Loucy (cell line): Measurements from ENCODE around the gene CNDP2.

ENCODE experiments used
- H2AFZ ChIP-seq: fragments of 200-600 bp; sonication (generic); 2 replicates; pipeline ENCODE4 v1.6.0; 2016; ENCODE audit warnings: antibody characterized with exemption, mild to moderate bottlenecking, low read length, moderate library complexity
- H3F3A ChIP-seq: fragments of 200-600 bp; 2 replicates; pipeline ENCODE4 v1.6.0; 2016; ENCODE audit warnings: antibody characterized with exemption, low read depth, mild to moderate bottlenecking
- H3K27me3 ChIP-seq: fragments of 200-600 bp; sonication (generic); 2 replicates; pipeline ENCODE4 v1.6.1; 2014; ENCODE audit warnings: low read length, mild to moderate bottlenecking; ENCODE audit not compliant: insufficient read depth, poor library complexity, severe bottlenecking
- H3K36me3 ChIP-seq: fragments of 200-600 bp; sonication (generic); 2 replicates; pipeline ENCODE4 v1.6.1; 2016; ENCODE audit warnings: low read length; ENCODE audit not compliant: insufficient read depth
- H3K4me1 ChIP-seq: fragments of 200-600 bp; sonication (generic); 2 replicates; pipeline ENCODE4 v1.5.1; 2014; ENCODE audit warnings: low read length, mild to moderate bottlenecking; ENCODE audit not compliant: insufficient read depth, poor library complexity, severe bottlenecking
- H3K4me2 ChIP-seq: fragments of 200-600 bp; sonication (generic); 2 replicates; pipeline ENCODE4 v1.6.0; 2014; ENCODE audit warnings: antibody characterized with exemption, low read length, low read depth, mild to moderate bottlenecking; ENCODE audit not compliant: poor library complexity, severe bottlenecking
- H3K4me3 ChIP-seq: fragments of 200-600 bp; sonication (generic); 2 replicates; pipeline ENCODE4 v1.5.1; 2014; ENCODE audit warnings: low read length, mild to moderate bottlenecking, mixed read lengths; ENCODE audit not compliant: poor library complexity, severe bottlenecking
- H3K79me2 ChIP-seq: fragments of 200-600 bp; sonication (generic); 2 replicates; pipeline ENCODE4 v1.6.1; 2014; ENCODE audit warnings: low read length; ENCODE audit not compliant: insufficient read depth
- H3K9ac ChIP-seq: fragments of 200-600 bp; sonication (generic); 2 replicates; pipeline ENCODE4 v1.6.0; 2014; ENCODE audit warnings: mild to moderate bottlenecking, low read depth, low read length, moderate library complexity; ENCODE audit not compliant: poor library complexity, severe bottlenecking
- H3K9me2 ChIP-seq: fragments of 200-600 bp; sonication (generic); replicated peaks from 2 replicates; pipeline ENCODE4 v1.6.1; 2016; ENCODE audit warnings: low read depth, low read length, mixed read lengths
- H3K9me3 ChIP-seq: fragments of 200-600 bp; sonication (generic); 2 replicates; pipeline ENCODE4 v1.6.1; 2014; ENCODE audit warnings: mild to moderate bottlenecking, antibody characterized with exemption, low read length, low read depth; ENCODE audit not compliant: insufficient read depth
- H4K20me1 ChIP-seq: fragments of 200-600 bp; sonication (generic); 2 replicates; pipeline ENCODE4 v1.6.0; 2014; ENCODE audit warnings: antibody characterized with exemption, low read length, mild to moderate bottlenecking; ENCODE audit not compliant: insufficient read depth, poor library complexity, severe bottlenecking
- EZH2phosphoT487 ChIP-seq: fragments of 200-600 bp; IDR thresholded peaks from 2 replicates; pipeline ENCODE4 v1.6.1; 2018; ENCODE audit warnings: antibody characterized with exemption, mild to moderate bottlenecking, moderate library complexity, borderline replicate concordance
- TF ChIP-seq, protein P1 (sequence below): fragments of 200-600 bp; sonication (generic); conservative IDR thresholded peaks from 2 replicates; pipeline ENCODE4 v1.5.1; 2014; ENCODE audit warnings: mild to moderate bottlenecking, antibody characterized with exemption, low read length

The CNDP2 gene

GRCh38 chr18:74514860-74515495 lies 18.8 kb downstream of the CNDP2 start:
- H3K79me2 ChIP-seq: no peaks in the 10 kb centered on the region
- H3K27me3 ChIP-seq: no peaks in the 10 kb centered on the region
- no peaks in the 10 kb centered on the region for H3K9me2 ChIP-seq
- H4K20me1 ChIP-seq: no peaks in the 10 kb centered on the region
- no peaks in the 10 kb centered on the region for H3K4me1 ChIP-seq
- no peak overlapping the region for H3K4me3 ChIP-seq
- no peak overlapping the region for H2AFZ ChIP-seq
- TF ChIP-seq, protein P1, sequence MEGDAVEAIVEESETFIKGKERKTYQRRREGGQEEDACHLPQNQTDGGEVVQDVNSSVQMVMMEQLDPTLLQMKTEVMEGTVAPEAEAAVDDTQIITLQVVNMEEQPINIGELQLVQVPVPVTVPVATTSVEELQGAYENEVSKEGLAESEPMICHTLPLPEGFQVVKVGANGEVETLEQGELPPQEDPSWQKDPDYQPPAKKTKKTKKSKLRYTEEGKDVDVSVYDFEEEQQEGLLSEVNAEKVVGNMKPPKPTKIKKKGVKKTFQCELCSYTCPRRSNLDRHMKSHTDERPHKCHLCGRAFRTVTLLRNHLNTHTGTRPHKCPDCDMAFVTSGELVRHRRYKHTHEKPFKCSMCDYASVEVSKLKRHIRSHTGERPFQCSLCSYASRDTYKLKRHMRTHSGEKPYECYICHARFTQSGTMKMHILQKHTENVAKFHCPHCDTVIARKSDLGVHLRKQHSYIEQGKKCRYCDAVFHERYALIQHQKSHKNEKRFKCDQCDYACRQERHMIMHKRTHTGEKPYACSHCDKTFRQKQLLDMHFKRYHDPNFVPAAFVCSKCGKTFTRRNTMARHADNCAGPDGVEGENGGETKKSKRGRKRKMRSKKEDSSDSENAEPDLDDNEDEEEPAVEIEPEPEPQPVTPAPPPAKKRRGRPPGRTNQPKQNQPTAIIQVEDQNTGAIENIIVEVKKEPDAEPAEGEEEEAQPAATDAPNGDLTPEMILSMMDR: no peak
- TF ChIP-seq EZH2phosphoT487: no peak
- H3K9me3 ChIP-seq: no peaks in the 10 kb centered on the region
- no peak overlapping the region for H3K9ac ChIP-seq
- no peak overlapping the region for H3K4me2 ChIP-seq
- no peaks in the 10 kb centered on the region for H3F3A ChIP-seq
- peaks cover 74% of the 10 kb centered on the region; the same call in 1 of the 2 replicates for H3K36me3 ChIP-seq

DNA sequence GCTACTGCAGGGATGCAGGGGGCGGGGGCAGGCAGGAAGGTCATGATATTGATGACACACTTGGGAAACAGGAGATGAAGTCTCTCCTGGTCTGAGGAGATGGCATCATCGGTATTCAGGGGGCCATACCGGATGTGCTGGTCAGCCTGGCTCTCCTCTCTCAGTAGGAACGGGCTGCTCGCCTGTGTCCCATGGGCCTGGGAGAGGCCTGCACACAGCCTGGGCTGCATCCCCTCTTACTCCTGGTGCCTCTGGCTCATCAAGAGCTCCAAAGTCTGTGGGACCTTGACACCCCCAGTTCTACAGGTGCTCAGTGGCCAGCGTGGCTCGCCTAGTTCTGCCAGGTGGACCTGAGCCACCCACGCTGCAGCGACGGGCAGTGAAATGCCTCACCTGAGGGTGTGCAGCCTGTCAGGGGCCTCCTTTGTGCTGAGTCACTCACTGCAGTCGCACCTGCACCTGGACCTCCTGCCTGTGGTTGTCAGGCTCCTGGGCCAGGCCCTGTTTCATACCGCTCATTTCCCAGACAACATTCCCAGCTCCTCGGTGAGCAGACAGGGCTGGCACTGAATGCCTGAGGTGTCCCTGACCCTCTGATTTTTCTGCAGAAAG lies 19.6 kb downstream of the CNDP2 start:
- Histone ChIP-seq H3K9ac (no peak overlapping the region), H3K4me2 (no peak overlapping the region), H4K20me1 (no peaks in the 10 kb centered on the region), H3K9me3 (no peaks in the 10 kb centered on the region), H3K27me3 (no peaks in the 10 kb centered on the region), H3K79me2 (no peaks in the 10 kb centered on the region), H3F3A (no peaks in the 10 kb centered on the region), H3K4me3 (no peak overlapping the region), H2AFZ (no peak overlapping the region), H3K36me3 (peaks cover 72% of the 10 kb centered on the region; the same call in 1 of the 2 replicates), H3K4me1 (no peaks in the 10 kb centered on the region), H3K9me2 (no peaks in the 10 kb centered on the region)
- TF ChIP-seq, protein P1: no peak
- no peak for TF ChIP-seq EZH2phosphoT487

- no peak overlapping the region for H2AFZ ChIP-seq
- peaks cover 66% of the 10 kb centered on the region; the same call in 1 of the 2 replicates for H3K36me3 ChIP-seq
- H3K9me3 ChIP-seq: no peaks in the 10 kb centered on the region
- TF ChIP-seq EZH2phosphoT487: no peak
- TF ChIP-seq, protein P1: no peak
- no peak overlapping the region for H3K9ac ChIP-seq
- no peaks in the 10 kb centered on the region for H3K27me3 ChIP-seq
- no peak overlapping the region for H3K4me3 ChIP-seq
- H3K4me2 ChIP-seq: no peak overlapping the region
- no peaks in the 10 kb centered on the region for H3K4me1 ChIP-seq
- no peaks in the 10 kb centered on the region for H3K79me2 ChIP-seq
- H4K20me1 ChIP-seq: no peaks in the 10 kb centered on the region
- H3F3A ChIP-seq: no peaks in the 10 kb centered on the region
- no peaks in the 10 kb centered on the region for H3K9me2 ChIP-seq
These were observed 20.4 kb downstream of the CNDP2 start for GRCh38 chr18:74516271-74517235.
